ENCODE measurements around the gene VPREB1.
"Not testable (repeated sequence)": the region's sequence is repeated elsewhere in the genome, so short reads cannot be mapped to it uniquely, and the experiment has no call there.

The VPREB1 gene

DNA sequence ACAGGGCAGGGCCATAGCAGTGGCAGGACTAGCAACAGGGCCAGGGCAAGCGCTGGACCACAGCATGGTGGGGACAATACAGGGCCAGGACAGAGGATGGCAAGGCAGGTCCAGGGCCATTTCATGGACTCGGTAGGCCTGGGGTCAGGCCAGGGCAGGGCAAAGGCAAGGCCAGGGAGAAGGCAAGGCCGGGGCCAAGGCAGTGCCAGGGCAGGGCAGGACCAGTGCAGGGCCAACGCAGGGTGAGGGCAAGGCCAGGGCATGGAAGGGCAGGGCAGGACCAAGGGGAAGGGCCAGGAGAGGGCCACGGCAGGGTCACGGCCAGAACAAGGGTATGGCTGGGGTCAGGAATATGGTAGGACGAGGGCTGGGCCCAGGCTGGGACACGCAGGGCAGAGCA is 45.1 kb downstream of the VPREB1 start:
- not testable (repeated sequence) for H3K9ac ChIP-seq (ENCODE audit: low read length); DNase-seq (ENCODE audit: low read depth); H3K27me3 ChIP-seq (replicated peaks; ENCODE audit: control insufficient read depth, insufficient read depth, low read length); H3K4me1 ChIP-seq (ENCODE audit: control insufficient read depth, insufficient read depth, low read length); H3K4me3 ChIP-seq (ENCODE audit: low read length); H3K9me3 ChIP-seq (ENCODE audit: control insufficient read depth, low read length); H3K36me3 ChIP-seq (ENCODE audit: control insufficient read depth, insufficient read depth, low read length, severe bottlenecking)

DNA sequence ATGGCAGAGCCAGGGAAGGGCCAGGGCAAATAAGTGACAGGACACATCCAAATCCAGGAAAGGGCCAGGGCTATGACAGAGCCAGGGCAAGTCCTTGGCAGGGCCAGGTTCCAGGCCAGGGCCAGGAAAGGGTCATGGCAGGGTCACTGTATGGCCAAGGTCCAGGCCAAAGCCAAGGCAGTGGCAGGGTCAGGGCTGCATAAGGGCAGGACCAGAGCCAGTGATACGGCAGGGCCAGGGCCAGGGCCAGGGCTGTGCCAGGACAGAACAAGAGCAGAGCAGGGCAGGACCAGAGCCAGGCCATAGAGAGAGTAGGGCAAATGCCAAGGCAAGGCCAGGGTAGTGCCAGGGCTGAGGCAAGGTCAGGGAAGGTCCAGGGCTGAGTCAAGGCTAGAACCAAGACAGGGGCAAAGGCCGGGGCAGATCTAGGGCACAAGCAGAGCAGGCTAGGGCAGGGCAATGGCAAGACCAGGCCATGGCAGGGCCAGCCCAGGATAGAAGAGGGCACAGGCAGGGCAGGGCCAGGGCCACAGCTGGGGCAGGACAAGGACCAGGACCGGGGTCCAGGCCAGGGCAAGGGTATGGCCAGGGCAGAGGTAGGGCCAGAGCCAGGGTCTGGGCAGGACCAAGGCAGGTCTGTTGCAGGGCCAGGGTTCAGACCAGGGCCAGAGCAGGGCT is 46.7 kb downstream of the VPREB1 start:
- H3K9me3 ChIP-seq (ENCODE audit: control insufficient read depth, low read length); DNase-seq (ENCODE audit: low read depth); H3K4me1 ChIP-seq (ENCODE audit: control insufficient read depth, insufficient read depth, low read length); H3K9ac ChIP-seq (ENCODE audit: low read length); H3K4me3 ChIP-seq (ENCODE audit: low read length); H3K36me3 ChIP-seq (ENCODE audit: control insufficient read depth, insufficient read depth, low read length, severe bottlenecking); H3K27me3 ChIP-seq (replicated peaks; ENCODE audit: control insufficient read depth, insufficient read depth, low read length): not testable (repeated sequence)

DNA sequence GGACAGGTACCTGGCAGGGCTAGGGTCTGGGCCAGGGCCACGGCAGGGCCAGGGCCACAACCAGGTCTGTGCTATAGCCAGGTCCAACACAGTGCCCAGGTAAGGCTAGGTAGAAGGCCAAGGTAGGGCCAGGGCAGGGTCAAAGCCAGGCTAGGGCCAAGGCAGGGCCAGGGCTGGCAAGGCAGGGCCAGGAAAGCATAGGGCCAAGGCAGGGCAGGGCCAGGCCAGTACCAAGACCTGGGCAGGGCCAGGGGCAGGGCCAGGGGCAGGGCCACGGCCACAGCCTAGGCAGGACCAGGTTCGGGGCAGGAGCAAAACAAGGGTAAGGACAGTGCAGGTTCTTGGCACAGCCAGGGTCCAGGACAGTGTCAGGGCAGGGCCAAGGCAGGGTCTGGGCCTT is 48.1 kb downstream of the VPREB1 start:
- not testable (repeated sequence) for H3K4me3 ChIP-seq (ENCODE audit: low read length); H3K9me3 ChIP-seq (ENCODE audit: control insufficient read depth, low read length); H3K4me1 ChIP-seq (ENCODE audit: control insufficient read depth, insufficient read depth, low read length); H3K9ac ChIP-seq (ENCODE audit: low read length); DNase-seq (ENCODE audit: low read depth); H3K36me3 ChIP-seq (ENCODE audit: control insufficient read depth, insufficient read depth, low read length, severe bottlenecking); H3K27me3 ChIP-seq (replicated peaks; ENCODE audit: control insufficient read depth, insufficient read depth, low read length)

DNA sequence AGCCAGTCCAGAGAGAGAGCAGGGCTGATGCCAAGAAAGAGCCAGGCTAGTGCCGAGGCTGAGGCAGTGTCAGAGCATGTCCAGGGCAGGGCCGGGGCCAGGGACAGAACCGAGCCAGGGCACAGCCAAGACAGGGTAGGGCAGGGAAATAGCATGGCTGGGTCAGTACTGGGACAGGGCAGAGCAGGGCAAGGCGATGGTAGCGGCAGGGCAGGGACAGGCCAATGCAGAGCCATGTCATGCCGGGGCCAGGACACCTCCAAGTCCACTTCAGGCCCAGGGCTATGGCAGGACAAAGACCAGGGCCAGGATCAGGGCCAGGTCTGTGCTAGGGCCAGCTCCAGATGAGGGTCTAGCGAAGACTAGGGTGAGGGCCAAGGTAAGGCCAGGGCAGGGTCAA is 48.9 kb downstream of the VPREB1 start:
- not testable (repeated sequence) for H3K9ac ChIP-seq (ENCODE audit: low read length); DNase-seq (ENCODE audit: low read depth); H3K4me1 ChIP-seq (ENCODE audit: control insufficient read depth, insufficient read depth, low read length); H3K4me3 ChIP-seq (ENCODE audit: low read length); H3K9me3 ChIP-seq (ENCODE audit: control insufficient read depth, low read length); H3K27me3 ChIP-seq (replicated peaks; ENCODE audit: control insufficient read depth, insufficient read depth, low read length); H3K36me3 ChIP-seq (ENCODE audit: control insufficient read depth, insufficient read depth, low read length, severe bottlenecking)

DNA sequence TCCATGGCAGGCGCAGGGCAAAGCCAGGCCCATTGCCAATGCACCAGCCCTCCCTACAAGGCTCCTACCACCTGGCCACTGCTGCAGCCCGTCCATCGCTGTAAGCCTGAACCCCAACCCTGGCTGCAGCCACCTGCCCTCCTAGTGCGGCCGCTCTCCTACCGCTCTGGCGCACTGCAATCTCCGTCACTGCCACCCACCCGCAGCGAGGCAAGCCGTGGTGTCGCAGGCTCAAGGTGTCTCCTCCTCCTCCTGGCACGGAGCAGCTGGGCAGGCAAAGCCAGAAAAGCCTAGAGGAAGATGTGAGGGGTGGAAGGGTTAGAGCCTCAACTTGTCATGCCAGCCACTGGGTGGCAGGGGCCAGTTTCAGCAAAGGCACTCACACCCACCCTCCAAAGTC is 50.1 kb downstream of the VPREB1 start:
- not testable (repeated sequence) for H3K4me3 ChIP-seq (ENCODE audit: low read length); H3K36me3 ChIP-seq (ENCODE audit: control insufficient read depth, insufficient read depth, low read length, severe bottlenecking); H3K9ac ChIP-seq (ENCODE audit: low read length); H3K4me1 ChIP-seq (ENCODE audit: control insufficient read depth, insufficient read depth, low read length); DNase-seq (ENCODE audit: low read depth); H3K27me3 ChIP-seq (replicated peaks; ENCODE audit: control insufficient read depth, insufficient read depth, low read length); H3K9me3 ChIP-seq (ENCODE audit: control insufficient read depth, low read length)

Data from adipocyte (in vitro differentiated cells).